Activated CD8-positive, alpha-beta memory T cell treated with anti-CD3 and anti-CD28 coated beads, Interleukin-2, amount 50 U/mL, for 4 hours (primary cell): Measurements from ENCODE around the gene DCDC1.

ENCODE experiments used
- DNase-seq: peaks from one replicate; pipeline ENCODE4 v3.0.0-alpha.2; 2020

DCDC1 gene

DNA sequence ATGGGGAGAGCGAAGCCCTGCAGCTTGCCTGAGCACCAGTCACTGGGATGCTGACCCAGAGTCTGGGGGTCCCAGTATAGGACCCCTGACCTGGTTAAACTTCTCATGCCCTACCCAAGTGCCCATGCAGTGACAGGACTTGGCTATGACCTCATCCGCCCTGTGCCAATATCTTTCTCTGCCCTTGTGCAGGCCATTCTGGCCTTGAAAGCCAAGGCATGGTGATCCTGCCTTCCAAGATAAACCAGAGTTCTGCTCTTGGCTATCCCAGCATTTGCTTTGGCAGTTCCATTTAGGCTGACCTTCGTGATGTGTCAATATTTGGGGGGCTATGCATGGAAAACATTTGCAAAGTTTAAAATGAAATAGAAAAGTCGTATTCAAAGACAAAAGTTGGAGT lies 542.6 kb downstream of the DCDC1 start:
- DNase-seq = no peak

DNA sequence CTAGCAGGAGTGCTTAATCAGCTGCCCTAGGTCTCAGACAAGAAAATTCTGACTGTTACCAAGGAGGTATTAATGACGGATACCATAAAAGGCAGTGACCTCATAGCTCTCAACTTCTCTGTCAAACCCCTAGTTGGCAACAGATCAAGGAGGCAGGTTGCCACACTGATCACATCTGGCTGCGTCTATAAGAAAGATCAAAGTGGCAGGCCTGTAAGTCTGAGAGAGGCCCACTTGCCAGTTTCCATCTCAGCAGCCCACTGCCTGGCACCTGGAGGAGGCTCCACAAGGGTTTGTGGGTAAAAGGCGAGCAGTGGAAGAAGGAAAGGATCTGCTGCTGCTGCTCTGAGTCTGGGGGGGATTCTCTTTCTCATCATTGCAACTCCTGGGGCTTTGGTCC lies 543.8 kb downstream of the DCDC1 start:
- DNase-seq = no peak

DNA sequence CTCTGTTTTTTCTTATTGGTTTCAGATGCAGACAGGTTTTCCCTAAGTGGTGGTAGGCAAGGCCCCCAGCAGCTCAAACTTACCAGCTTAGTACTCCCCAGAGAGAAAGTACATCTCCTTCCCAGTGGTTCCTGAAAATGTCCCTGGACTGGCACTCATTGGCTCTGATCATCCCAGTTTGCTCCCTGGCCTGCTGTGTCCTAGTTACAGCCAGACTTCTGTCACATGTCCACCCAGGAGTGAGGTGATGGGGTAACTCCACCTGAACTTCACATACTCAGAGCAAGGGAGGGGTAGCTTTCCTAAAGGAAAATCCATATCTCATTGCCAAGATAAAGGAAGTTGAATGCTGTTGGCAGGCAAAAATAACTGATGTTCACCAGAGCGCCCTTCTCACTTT lies 546.4 kb downstream of the DCDC1 start:
- no peak for DNase-seq

DNA sequence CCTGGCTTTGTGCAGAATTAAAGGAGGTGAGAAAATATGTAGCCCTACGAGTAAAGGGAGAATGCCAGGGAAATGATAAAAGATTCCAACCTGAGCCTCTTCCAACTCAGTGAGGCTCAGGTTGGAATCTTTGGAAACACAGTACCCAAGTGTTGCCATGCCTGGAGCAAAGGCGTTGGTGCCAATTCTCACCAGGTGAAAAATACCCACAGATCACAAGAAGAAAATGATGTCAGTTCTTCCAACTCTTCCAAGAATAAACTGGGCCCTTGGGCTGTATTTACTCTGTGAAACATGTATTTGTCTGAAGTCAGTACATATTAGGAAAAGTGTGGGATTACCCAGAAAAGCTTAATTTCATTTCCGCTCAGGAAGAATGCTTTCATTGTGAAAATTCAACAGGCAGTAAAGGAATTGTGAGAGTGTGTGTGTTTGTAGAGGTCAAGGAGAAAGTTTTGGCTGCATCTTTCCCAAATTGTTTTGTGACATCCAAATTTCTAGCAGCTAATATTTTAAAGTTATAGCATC lies 548.0 kb downstream of the DCDC1 start:
- no peak for DNase-seq

DNA sequence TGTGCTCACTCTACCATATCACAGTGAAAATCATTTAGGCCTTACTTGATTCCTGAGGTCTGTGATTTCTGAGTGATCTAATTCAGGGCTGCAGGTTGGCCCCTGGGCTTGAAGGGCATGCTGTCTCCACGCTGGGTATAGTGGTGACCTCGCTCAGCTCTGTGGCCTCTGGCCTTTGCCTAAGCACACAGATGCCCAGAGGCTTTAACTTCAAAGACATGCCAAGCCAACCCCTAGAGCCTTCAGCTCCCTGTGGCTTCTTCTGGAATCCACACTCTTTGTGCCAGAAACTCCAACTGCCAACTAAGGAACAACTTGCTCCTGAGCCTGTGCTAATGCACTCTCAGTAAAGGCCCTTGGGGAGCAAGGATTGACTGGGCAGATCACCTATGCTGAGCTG lies 550.8 kb downstream of the DCDC1 start:
- no peak for DNase-seq

DNA sequence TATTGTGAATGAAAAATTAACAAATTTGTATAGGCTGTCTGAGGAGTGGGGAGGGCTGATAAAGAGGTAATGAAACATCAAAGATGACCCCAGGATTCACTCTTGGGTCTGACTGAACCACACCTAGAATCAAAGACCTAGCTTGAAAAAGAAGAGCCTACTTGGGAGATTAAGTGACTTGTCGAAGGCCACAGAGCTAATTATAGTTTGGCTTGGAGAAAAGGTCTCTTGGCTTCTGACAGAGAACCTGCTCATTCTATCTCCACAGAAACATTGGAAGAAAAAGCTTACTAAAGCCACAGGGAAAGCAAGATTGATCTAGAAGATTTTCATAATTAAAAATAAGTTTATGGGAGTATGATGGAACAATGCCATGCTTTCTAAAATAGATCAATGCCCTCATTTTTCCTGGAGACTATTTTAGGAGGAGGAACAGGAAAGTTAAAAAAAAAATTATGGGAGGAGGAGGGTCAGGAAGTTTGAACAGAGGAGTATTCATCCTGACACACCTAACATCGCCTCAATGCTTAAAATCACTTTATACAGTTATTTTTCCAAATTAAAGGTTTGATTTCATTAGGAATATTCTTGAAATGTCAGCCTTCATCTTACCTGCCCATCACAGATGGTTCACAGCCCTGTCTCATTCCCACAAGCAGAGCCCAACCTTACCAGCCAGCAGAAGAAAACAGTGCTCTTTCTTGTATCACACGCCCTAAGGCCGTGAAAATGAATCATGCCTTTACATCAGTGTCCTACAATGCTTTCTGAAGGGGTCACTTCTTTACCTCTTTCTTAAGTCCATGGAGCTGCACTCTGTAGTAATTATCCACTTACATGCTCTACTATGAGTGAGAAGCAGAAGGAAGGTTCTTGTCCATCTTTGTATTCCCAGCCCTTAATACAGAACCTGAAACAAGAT lies 552.3 kb downstream of the DCDC1 start:
- no peak for DNase-seq

DNA sequence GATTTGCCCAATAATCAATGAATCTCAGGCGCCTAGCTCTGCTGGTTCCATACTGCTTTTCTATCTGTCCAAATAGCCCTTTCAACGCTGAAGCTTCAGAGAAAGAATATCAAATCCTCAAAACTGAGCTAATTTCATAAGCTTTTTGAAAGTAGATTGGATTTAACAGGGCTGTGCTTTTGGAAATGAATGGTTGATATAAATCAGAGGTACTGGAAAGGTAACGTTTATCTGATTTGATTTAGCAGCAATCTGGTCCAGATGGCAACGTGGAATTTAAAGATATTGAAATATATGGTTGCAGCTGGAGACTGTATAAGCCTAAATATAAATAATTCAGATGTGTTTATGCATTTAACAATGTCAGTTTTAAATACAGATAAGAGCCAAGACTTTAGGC lies 553.9 kb downstream of the DCDC1 start:
- DNase-seq = no peak

DNA sequence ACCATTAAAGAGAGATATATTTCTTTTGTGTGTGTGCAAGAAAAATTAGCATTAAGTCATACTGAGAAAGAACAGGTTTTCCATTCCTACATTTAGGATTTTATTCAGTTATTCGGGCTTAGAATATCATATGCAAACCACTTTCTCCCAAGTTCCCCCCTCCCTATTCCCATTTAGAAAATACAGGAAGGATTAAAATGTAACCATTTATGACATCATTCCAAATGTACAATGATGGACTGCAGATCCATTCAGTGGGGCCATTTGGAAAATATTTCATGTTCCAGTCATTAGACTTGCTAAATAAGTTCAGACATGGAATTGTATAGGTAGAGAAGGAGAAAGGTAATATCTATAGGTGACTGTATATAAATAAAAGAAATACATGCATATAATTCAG lies 554.8 kb downstream of the DCDC1 start:
- no peak for DNase-seq
